MM.1S (cell line): ENCODE measurements around the gene SLC48A1.

Source experiments
- DNase-seq: peaks from one replicate; pipeline ENCODE4 v3.0.0-alpha.2; 2015
- H2AFZ ChIP-seq: fragments of 300-600 bp; sonication (generic); 2 replicates; pipeline ENCODE4 v1.6.0; 2016; ENCODE audit warnings: antibody characterized with exemption, low read length
- H3F3A ChIP-seq: fragments of 300-600 bp; sonication (generic); 2 replicates; pipeline ENCODE4 v1.6.1; 2016; ENCODE audit warnings: mild to moderate bottlenecking, antibody characterized with exemption, low read length, moderate library complexity, mixed read lengths; ENCODE audit not compliant: insufficient read depth
- H3K27ac ChIP-seq: fragments of 300-600 bp; sonication (generic); 2 replicates; pipeline ENCODE4 v1.5.1; 2016; ENCODE audit warnings: mild to moderate bottlenecking, low read length
- H3K27me3 ChIP-seq: fragments of 300-600 bp; sonication (generic); replicated peaks from 2 replicates; pipeline ENCODE4 v1.6.0; 2016; ENCODE audit warnings: low read length; ENCODE audit not compliant: insufficient read depth
- H3K36me3 ChIP-seq: fragments of 300-600 bp; sonication (generic); replicated peaks from 2 replicates; pipeline ENCODE4 v1.6.1; 2016; ENCODE audit warnings: mild to moderate bottlenecking, low read length, mixed read lengths; ENCODE audit not compliant: insufficient read depth
- H3K4me1 ChIP-seq: fragments of 300-600 bp; sonication (generic); 2 replicates; pipeline ENCODE4 v1.6.1; 2016; ENCODE audit warnings: low read length, mixed read lengths
- H3K4me2 ChIP-seq: fragments of 300-600 bp; sonication (generic); 2 replicates; pipeline ENCODE4 v1.6.0; 2016; ENCODE audit warnings: low read depth, low read length
- H3K4me3 ChIP-seq: fragments of 300-600 bp; sonication (generic); 2 replicates; pipeline ENCODE4 v1.5.1; 2016; ENCODE audit warnings: low read length, mixed read lengths
- H3K79me2 ChIP-seq: fragments of 300-600 bp; sonication (generic); 2 replicates; pipeline ENCODE4 v1.6.1; 2016; ENCODE audit warnings: mixed run types, low read length, mixed read lengths
- H3K9ac ChIP-seq: fragments of 300-600 bp; sonication (generic); 2 replicates; pipeline ENCODE4 v1.6.1; 2016; ENCODE audit warnings: low read length, mixed read lengths
- H3K9me2 ChIP-seq: fragments of 300-600 bp; sonication (generic); replicated peaks from 2 replicates; pipeline ENCODE4 v1.6.1; 2016; ENCODE audit warnings: mild to moderate bottlenecking, low read length, mixed read lengths; ENCODE audit not compliant: insufficient read depth
- H3K9me3 ChIP-seq: fragments of 300-600 bp; sonication (generic); replicated peaks from 2 replicates; pipeline ENCODE4 v1.6.1; 2016; ENCODE audit warnings: mild to moderate bottlenecking, low read length, mixed read lengths; ENCODE audit not compliant: insufficient read depth
- H4K20me1 ChIP-seq: fragments of 300-600 bp; sonication (generic); 2 replicates; pipeline ENCODE4 v1.6.1; 2016; ENCODE audit warnings: mild to moderate bottlenecking, low read length, moderate library complexity, mixed read lengths; ENCODE audit not compliant: insufficient read depth
- EZH2 ChIP-seq: fragments of 300-600 bp; sonication (generic); optimal IDR thresholded peaks from 2 replicates; pipeline ENCODE3; 2017; ENCODE audit warnings: low read depth, mild to moderate bottlenecking, antibody characterized with exemption, low read length, mixed read lengths
- EZH2phosphoT487 ChIP-seq: fragments of 300-600 bp; sonication (generic); IDR thresholded peaks from 2 replicates; pipeline ENCODE4 v1.6.1; 2018; ENCODE audit warnings: antibody characterized with exemption, low read length
- TF ChIP-seq, protein P1 (sequence below): fragments of 300-600 bp; sonication (generic); IDR thresholded peaks from 2 replicates; pipeline ENCODE4 v1.5.1; 2016; ENCODE audit warnings: antibody characterized with exemption, low read length, mixed read lengths

Gene SLC48A1

DNA sequence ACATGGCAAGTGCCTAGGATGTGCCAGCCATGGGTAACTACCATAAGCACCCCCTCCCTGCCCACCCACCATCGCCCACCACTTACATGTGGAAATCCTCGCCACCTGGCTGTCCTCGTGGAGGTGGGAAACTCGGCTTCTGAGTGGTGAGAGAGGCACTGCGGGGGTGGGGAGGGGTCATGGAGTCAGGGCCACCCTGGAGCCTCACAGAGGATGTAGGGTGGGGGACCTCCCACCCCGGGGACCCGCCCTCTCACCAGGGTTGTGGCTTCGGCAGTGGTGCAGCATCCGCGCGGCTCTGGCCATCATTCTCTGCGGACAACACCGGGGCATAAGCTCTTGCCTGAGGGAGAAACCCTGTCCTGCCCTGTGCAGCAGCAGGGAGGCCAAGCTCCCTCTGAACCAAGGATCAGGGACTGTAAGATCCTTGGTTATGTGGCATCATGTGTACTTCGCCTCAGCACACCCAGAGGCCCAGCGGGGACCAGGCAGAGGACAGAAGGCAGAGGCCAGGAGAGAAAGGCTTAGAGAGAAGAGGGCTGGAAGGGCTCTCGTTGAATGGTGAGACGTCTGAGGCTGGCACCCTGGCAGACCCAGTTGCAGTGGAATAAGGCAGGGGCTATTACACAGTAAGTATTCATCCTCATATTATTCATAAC is 35.0 kb upstream of the SLC48A1 start:
- DNase-seq, result no peak
- Histone ChIP-seq H3K4me2 (no peak overlapping the region), H3K4me1 (peaks cover 14% of the 10 kb centered on the region), H3K4me3 (no peak overlapping the region), H3F3A (peaks cover 5% of the 10 kb centered on the region; the same call in 1 of the 2 replicates), H3K36me3 (no peaks in the 10 kb centered on the region), H3K27me3 (no peaks in the 10 kb centered on the region), H3K9ac (no peak overlapping the region), H3K27ac (no peak overlapping the region), H4K20me1 (no peaks in the 10 kb centered on the region), H3K9me2 (no peaks in the 10 kb centered on the region), H3K79me2 (no peaks in the 10 kb centered on the region), H3K9me3 (no peaks in the 10 kb centered on the region), H2AFZ (no peak overlapping the region)
- TF ChIP-seq EZH2phosphoT487, result no peak
- TF ChIP-seq, protein P1, sequence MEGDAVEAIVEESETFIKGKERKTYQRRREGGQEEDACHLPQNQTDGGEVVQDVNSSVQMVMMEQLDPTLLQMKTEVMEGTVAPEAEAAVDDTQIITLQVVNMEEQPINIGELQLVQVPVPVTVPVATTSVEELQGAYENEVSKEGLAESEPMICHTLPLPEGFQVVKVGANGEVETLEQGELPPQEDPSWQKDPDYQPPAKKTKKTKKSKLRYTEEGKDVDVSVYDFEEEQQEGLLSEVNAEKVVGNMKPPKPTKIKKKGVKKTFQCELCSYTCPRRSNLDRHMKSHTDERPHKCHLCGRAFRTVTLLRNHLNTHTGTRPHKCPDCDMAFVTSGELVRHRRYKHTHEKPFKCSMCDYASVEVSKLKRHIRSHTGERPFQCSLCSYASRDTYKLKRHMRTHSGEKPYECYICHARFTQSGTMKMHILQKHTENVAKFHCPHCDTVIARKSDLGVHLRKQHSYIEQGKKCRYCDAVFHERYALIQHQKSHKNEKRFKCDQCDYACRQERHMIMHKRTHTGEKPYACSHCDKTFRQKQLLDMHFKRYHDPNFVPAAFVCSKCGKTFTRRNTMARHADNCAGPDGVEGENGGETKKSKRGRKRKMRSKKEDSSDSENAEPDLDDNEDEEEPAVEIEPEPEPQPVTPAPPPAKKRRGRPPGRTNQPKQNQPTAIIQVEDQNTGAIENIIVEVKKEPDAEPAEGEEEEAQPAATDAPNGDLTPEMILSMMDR, result no peak
- no peak for TF ChIP-seq EZH2

DNA sequence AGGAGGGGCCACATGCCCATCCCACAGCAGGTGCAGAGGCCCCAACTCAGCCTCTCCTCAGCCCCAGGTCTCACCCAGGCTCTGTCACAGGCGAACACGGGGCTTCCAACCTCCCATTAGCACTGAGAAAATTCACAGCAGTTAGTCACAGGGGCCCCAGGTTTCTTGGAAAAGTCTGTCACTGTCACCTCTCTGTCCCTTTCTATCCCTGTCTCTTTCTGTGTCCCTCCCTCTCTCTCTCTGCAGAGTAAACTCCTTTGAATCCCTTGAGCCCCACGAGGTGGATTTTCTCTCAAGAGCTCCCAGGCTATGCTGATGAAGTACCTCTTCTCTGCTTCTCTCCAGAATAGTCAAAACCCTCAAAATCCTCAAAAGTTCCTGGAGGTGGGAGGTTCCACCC is 33.7 kb upstream of the SLC48A1 start:
- Histone ChIP-seq H3K79me2 (no peaks in the 10 kb centered on the region), H3K4me1 (peaks cover 14% of the 10 kb centered on the region), H3K9me3 (no peaks in the 10 kb centered on the region), H2AFZ (no peak overlapping the region), H3K36me3 (no peaks in the 10 kb centered on the region), H3K27ac (no peak overlapping the region), H3K4me3 (no peak overlapping the region), H3K4me2 (no peak overlapping the region), H3F3A (peaks cover 5% of the 10 kb centered on the region; the same call in 1 of the 2 replicates), H3K9ac (no peak overlapping the region), H3K9me2 (no peaks in the 10 kb centered on the region), H4K20me1 (no peaks in the 10 kb centered on the region), H3K27me3 (no peaks in the 10 kb centered on the region)
- no peak for DNase-seq
- TF ChIP-seq, protein P1, result no peak
- TF ChIP-seq EZH2 (no peak), EZH2phosphoT487 (no peak)

DNA sequence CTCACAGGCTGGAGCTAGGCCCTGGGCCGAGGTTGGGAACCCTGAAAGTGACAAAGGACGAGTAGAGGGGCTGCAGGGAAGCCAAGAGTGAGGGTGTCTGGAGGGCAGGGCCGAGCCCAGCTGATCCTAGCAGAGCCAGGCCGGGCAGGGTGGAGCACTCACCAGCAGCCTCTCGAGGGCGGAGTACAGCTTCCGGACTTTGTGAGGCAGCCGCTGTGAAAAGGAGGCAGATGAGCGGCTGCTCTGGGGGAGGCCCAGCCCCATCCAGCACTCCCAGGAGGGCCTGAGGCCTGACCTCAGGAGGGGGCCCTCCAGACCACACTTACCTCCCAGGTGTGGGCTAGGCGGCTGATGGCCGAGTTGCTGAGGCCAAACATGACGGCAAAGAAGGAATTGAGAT is 33.1 kb upstream of the SLC48A1 start:
- H3K27me3 ChIP-seq, result no peaks in the 10 kb centered on the region
- H3K4me3 ChIP-seq, result no peak overlapping the region
- no peaks in the 10 kb centered on the region for H3K9me2 ChIP-seq
- DNase-seq, result no peak
- H3K27ac ChIP-seq, result no peak overlapping the region
- no peak overlapping the region for H3K4me2 ChIP-seq
- H3K36me3 ChIP-seq, result no peaks in the 10 kb centered on the region
- no peak overlapping the region for H3K9ac ChIP-seq
- H3K79me2 ChIP-seq, result no peaks in the 10 kb centered on the region
- no peak overlapping the region for H2AFZ ChIP-seq
- H4K20me1 ChIP-seq, result no peaks in the 10 kb centered on the region
- peaks cover 5% of the 10 kb centered on the region; the same call in 1 of the 2 replicates for H3F3A ChIP-seq
- H3K4me1 ChIP-seq, result peaks cover 14% of the 10 kb centered on the region
- TF ChIP-seq, protein P1, result no peak
- TF ChIP-seq EZH2 (no peak), EZH2phosphoT487 (no peak)
- no peaks in the 10 kb centered on the region for H3K9me3 ChIP-seq
